Caco-2 (cell line): ENCODE data around the gene HMG20A. TPM values are rescaled to one million over a fixed set of nuclear protein-coding genes. Genes with fewer than 3 reads are reported as not detected.
A peak's percentile ranks its signal among the peaks of the same experiment; 100 is the strongest.

Source experiments
- BruUV-seq: library from RNA; stranded (reverse); fragments of 400-500 nt; replicated peaks from 2 replicates; lab custom pipeline; 2021; lab: Mats Ljungman, UMichigan
- CTCF ChIA-PET: fragments of 300-600 bp; sonication (Branson Sonifier 250); formaldehyde crosslinking; loops from one replicate; lab custom pipeline; 2022; ENCODE audit warnings: antibody characterized with exemption; lab: Charles Lee
- POLR2A ChIA-PET: fragments of 300-600 bp; sonication (Branson Sonifier 250); formaldehyde crosslinking; loops from one replicate; lab custom pipeline; 2022; ENCODE audit warnings: antibody characterized with exemption; lab: Charles Lee
- DNase-seq, 2 experiments: peaks; one replicate each; pipeline versions ENCODE4 v3.0.0 to v3.0.0-alpha.2; 2020 to 2022
- H3K27me3 ChIP-seq: replicated peaks from 2 replicates; pipeline ENCODE4 v1.6.0; 2011; ENCODE audit warnings: low read length; ENCODE audit not compliant: control insufficient read depth, insufficient read depth
- H3K36me3 ChIP-seq: 2 replicates; pipeline ENCODE4 v1.5.1; 2011; ENCODE audit warnings: low read length; ENCODE audit not compliant: control insufficient read depth, insufficient read depth
- H3K4me1 ChIP-seq: fragments of 250-450 bp; sonication (Bioruptor Pico); 2 replicates; pipeline ENCODE4 v1.5.1; 2020; ENCODE audit warnings: mild to moderate bottlenecking
- H3K4me3 ChIP-seq: 2 replicates; pipeline ENCODE4 v1.5.1; 2011; ENCODE audit warnings: low read depth, mild to moderate bottlenecking, control low read depth, low read length
- H3K9me3 ChIP-seq: fragments of 250-450 bp; sonication (Bioruptor Pico); 2 replicates; pipeline ENCODE4 v1.5.1; 2020; ENCODE audit warnings: mild to moderate bottlenecking, moderate library complexity
- H3K27ac Mint-ChIP-seq: one replicate; pipeline ENCODE4 v1.8.0; 2022; ENCODE audit warnings: mixed read lengths; ENCODE audit not compliant: unreplicated experiment
- H3K27me3 Mint-ChIP-seq: one replicate; pipeline ENCODE4 v1.8.0; 2022; ENCODE audit warnings: mixed read lengths; ENCODE audit not compliant: insufficient read depth, unreplicated experiment
- H3K36me3 Mint-ChIP-seq: one replicate; pipeline ENCODE4 v1.8.0; 2022; ENCODE audit warnings: mild to moderate bottlenecking, mixed read lengths; ENCODE audit not compliant: insufficient read depth, unreplicated experiment
- H3K4me1 Mint-ChIP-seq: one replicate; pipeline ENCODE4 v1.8.0; 2022; ENCODE audit warnings: low read depth, mixed read lengths; ENCODE audit not compliant: unreplicated experiment
- H3K4me3 Mint-ChIP-seq: one replicate; pipeline ENCODE4 v1.8.0; 2022; ENCODE audit warnings: mild to moderate bottlenecking, moderate library complexity, mixed read lengths; ENCODE audit not compliant: unreplicated experiment
- H3K9me3 Mint-ChIP-seq: one replicate; pipeline ENCODE4 v1.8.0; 2022; ENCODE audit warnings: mixed read lengths; ENCODE audit not compliant: unreplicated experiment
- intact Hi-C: fragments of 100-400 bp; cut with micrococcal nuclease; formaldehyde crosslinking; loops from one replicate; pipeline ENCODE4 v1.10.0; 2022; ENCODE audit not compliant: unreplicated experiment
- total RNA-seq: library from RNA; stranded (reverse); gene quantifications from 2 replicates; pipeline ENCODE4 v1.2.3, GENCODE V29; 2022
- TF ChIP-seq, protein P1 (sequence below), 2 experiments: fragments of 200-600 bp in 1 of 2; IDR thresholded peaks; 1 replicate in 1 of 2; 2 replicates in 1 of 2; pipeline versions ENCODE4 v1.5.1 to v1.8.0; 2011 to 2022; ENCODE audit warnings: antibody characterized with exemption in 1 of 2, control low read depth in 1 of 2, inconsistent platforms in 1 of 2, low read depth in 1 of 2, low read length in 1 of 2, mild to moderate bottlenecking in 1 of 2, moderate library complexity in 1 of 2; ENCODE audit not compliant: insufficient read depth in 1 of 2, severe bottlenecking in 1 of 2, unreplicated experiment in 1 of 2

Gene HMG20A
- total RNA-seq, 1 experiment from 2014 or later = 34.0 TPM

GRCh38 chr15:77528968-77529319, 108.3 kb downstream of the HMG20A start:
- BruUV-seq = no TSS peak
- Mint-ChIP-seq H3K9me3 (no peaks in the 10 kb centered on the region), H3K4me1 (peaks cover 34% of the 10 kb centered on the region)

DNA sequence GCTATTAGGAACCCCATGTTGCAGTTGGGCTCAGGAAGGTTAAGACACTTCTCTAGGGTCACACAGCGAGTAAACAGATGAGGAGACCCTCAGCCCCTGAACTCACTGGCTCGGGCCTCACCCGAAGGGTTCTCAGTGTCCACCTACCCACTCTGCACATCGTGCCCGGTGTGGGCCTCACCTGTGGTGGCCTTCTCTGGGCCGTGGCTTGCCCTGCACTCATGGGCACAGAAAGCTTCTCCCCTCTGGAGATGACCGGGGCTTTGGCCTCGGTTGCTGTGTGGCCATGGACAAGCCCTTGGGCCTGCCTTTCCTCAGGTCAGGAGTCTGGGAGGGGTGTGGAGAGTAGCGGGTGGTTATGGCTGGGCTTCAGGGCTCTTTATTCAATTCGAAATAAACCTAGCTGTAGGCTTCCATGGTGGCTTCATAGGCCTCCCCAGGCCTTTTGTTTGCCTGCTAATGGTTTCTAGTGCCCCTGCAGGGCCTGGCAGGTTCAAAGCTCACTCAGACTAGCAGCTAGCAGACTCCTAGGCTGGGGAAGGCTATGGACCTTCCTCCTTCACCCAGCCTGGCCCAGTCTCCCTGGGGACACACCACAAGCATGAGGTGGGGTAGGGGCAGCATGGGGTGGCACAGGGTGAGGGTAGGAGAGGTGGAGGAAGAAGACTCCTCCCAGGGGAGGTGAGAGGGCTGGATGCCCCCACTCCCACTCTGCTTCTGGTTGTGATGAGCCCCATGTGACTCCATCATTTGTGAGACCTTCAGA, 108.9 kb downstream of the HMG20A start:
- TF ChIP-seq, protein P1, sequence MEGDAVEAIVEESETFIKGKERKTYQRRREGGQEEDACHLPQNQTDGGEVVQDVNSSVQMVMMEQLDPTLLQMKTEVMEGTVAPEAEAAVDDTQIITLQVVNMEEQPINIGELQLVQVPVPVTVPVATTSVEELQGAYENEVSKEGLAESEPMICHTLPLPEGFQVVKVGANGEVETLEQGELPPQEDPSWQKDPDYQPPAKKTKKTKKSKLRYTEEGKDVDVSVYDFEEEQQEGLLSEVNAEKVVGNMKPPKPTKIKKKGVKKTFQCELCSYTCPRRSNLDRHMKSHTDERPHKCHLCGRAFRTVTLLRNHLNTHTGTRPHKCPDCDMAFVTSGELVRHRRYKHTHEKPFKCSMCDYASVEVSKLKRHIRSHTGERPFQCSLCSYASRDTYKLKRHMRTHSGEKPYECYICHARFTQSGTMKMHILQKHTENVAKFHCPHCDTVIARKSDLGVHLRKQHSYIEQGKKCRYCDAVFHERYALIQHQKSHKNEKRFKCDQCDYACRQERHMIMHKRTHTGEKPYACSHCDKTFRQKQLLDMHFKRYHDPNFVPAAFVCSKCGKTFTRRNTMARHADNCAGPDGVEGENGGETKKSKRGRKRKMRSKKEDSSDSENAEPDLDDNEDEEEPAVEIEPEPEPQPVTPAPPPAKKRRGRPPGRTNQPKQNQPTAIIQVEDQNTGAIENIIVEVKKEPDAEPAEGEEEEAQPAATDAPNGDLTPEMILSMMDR (IDR thresholded peaks at IDR 0.05; ENCODE audit: insufficient read depth in 1 of 2, low read depth in 1 of 2, low read length in 1 of 2, severe bottlenecking in 1 of 2, unreplicated experiment in 1 of 2) = no peak
- peaks cover 50% of the 10 kb centered on the region for H3K4me1 ChIP-seq
- Mint-ChIP-seq H3K27me3 (no peaks in the 10 kb centered on the region), H3K4me1 (peaks cover 34% of the 10 kb centered on the region), H3K4me3 (no peak overlapping the region), H3K36me3 (peaks cover 9% of the 10 kb centered on the region), H3K9me3 (no peaks in the 10 kb centered on the region), H3K27ac (peak overlapping the region; percentile 81)
- ChIA-PET CTCF (interaction anchor here (0.6 to 3.8 kb wide), 2 partner anchors 14 to 346 kb away, joined by 4 to 18 read pairs; no protein-coding TSS in a partner anchor), POLR2A (no interaction called here)
- no peak overlapping the region for H3K4me3 ChIP-seq
- intact Hi-C loops = no loop called here
- no peaks in the 10 kb centered on the region for H3K27me3 ChIP-seq
- peak in 1 of 2 experiments; percentile 33 for DNase-seq
- no peaks in the 10 kb centered on the region for H3K9me3 ChIP-seq
- BruUV-seq = no TSS peak
- no peaks in the 10 kb centered on the region for H3K36me3 ChIP-seq

More at GRCh38 chr15:77528968-77529319, 108.3 kb downstream of the HMG20A start:
- Histone ChIP-seq H3K27me3 (no peaks in the 10 kb centered on the region), H3K4me3 (no peak overlapping the region), H3K36me3 (no peaks in the 10 kb centered on the region), H3K9me3 (no peaks in the 10 kb centered on the region), H3K4me1 (peaks cover 50% of the 10 kb centered on the region)
- intact Hi-C loops = no loop called here
- ChIA-PET CTCF (interaction anchor here (0.6 to 3.8 kb wide), 2 partner anchors 15 to 345 kb away, joined by 4 to 18 read pairs; no protein-coding TSS in a partner anchor), POLR2A (no interaction called here)
- TF ChIP-seq, protein P1 (IDR thresholded peaks at IDR 0.05; ENCODE audit: insufficient read depth in 1 of 2, low read depth in 1 of 2, low read length in 1 of 2, severe bottlenecking in 1 of 2, unreplicated experiment in 1 of 2) = no peak
- peaks cover 9% of the 10 kb centered on the region for H3K36me3 Mint-ChIP-seq
- peak overlapping the region; percentile 54 for H3K27ac Mint-ChIP-seq
- H3K4me3 Mint-ChIP-seq = no peak overlapping the region
- peak in 1 of 2 experiments; percentile 9 for DNase-seq
- H3K27me3 Mint-ChIP-seq = no peaks in the 10 kb centered on the region

DNA sequence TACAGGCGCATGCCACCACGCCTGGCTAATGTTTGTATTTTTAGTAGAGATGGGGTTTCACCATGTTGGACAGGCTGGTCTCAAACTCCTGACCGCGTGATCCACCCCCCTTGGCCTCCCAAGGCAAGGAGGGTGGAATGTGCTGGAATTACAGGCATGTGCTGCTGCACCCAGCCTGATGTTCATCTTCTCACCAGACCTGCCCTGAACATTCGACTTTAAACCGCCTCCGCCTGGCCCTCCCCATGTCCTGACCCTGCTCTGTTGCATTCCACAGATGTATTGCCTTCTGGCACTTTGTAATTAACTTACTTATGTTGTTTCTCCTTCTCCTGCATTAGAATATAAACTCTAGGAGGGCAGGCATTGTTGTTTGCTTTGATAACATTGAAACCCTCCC, 109.9 kb downstream of the HMG20A start:
- no peaks in the 10 kb centered on the region for H3K9me3 Mint-ChIP-seq
- Histone ChIP-seq H3K4me3 (no peak overlapping the region), H3K27me3 (no peaks in the 10 kb centered on the region), H3K9me3 (no peaks in the 10 kb centered on the region), H3K4me1 (peaks cover 50% of the 10 kb centered on the region), H3K36me3 (no peaks in the 10 kb centered on the region)
- TF ChIP-seq, protein P1 (IDR thresholded peaks at IDR 0.05; ENCODE audit: insufficient read depth in 1 of 2, low read depth in 1 of 2, low read length in 1 of 2, severe bottlenecking in 1 of 2, unreplicated experiment in 1 of 2) = no peak
- peak overlapping the region; percentile 81 for H3K27ac Mint-ChIP-seq
- H3K4me1 Mint-ChIP-seq = peaks cover 34% of the 10 kb centered on the region
- no peaks in the 10 kb centered on the region for H3K27me3 Mint-ChIP-seq
- intact Hi-C loops = no loop called here
- POLR2A ChIA-PET = no interaction called here
- CTCF ChIA-PET = interaction anchor here (3.8 kb wide), 1 partner anchor 13 kb away, joined by 18 read pairs; no protein-coding TSS in a partner anchor
- no peak overlapping the region for H3K4me3 Mint-ChIP-seq
- peaks cover 9% of the 10 kb centered on the region for H3K36me3 Mint-ChIP-seq
- peak; percentile 34 to 72 for DNase-seq
- no TSS peak for BruUV-seq
